ENCODE measurements around the gene CACNA1G. TPM values are rescaled to one million over a fixed set of nuclear protein-coding genes. Genes with fewer than 3 reads are reported as not detected.

The CACNA1G gene
- total RNA-seq, 1 donor from 2014 or later = 0.13 TPM

GRCh38 chr17:50599606-50600005 lies 39.1 kb downstream of the CACNA1G start:
- intact Hi-C loops (cut with DNase I) = no loop called here
- no peak for DNase-seq (ENCODE audit: low spot score)

DNA sequence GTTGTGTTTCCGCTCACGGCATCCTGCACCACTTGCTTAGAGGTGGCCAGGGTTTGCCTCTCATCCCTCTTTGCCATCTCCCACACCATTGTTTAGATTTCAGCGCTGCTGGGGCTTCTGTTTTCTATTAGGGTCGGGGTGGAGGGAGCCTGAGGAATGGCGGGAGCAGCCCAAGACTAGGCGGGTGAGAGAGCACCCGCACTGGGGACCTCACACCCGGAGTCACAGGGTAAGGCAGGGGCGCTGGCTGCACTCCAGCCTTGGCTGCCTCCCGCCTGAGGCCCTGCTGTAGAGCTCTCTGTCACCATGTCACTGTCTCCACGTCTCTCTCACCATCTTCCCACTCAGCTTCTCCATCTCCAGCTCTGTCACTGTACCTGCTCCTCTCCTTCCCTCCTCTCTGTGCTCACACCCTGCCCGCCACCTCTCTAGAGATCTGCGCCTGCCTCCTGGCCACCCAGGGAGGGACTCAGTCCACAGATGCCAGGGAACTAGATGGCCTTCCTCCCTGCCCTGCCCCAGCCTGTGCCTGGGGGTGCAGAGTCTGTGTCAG lies 41.4 kb downstream of the CACNA1G start:
- DNase-seq (ENCODE audit: low spot score) = no peak
- intact Hi-C loops (cut with DNase I) = no loop called here

GRCh38 chr17:50602836-50603235 lies 42.3 kb downstream of the CACNA1G start:
- intact Hi-C loops (cut with DNase I) = no loop called here
- DNase-seq (ENCODE audit: low spot score) = no peak

DNA sequence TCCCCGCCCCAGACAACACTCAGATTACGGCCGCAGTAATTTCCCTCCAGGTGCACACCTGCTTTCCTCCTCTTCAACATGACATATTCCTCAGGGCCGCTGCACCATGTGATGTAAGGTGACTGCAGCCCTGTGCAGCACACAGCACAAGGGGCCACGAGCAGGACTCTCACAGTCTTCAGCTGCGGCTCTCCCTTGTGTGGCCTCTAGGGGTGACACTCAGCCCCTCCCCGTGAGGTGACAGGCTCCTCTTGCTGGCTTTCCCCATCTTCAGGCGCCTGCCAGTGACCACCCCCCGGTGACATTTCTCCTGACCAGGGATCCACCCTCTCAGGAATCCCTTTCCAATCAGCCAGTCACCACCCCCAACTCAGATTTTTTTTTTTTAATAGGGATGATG lies 42.8 kb downstream of the CACNA1G start:
- intact Hi-C loops (cut with DNase I) = no loop called here

GRCh38 chr17:50604513-50604912 lies 44.0 kb downstream of the CACNA1G start:
- intact Hi-C loops (cut with DNase I) = no loop called here

More for the DNA sequence above, 42.8 kb downstream of the CACNA1G start:
- DNase-seq (ENCODE audit: low spot score) = no peak

GRCh38 chr17:50605429-50605828 lies 44.9 kb downstream of the CACNA1G start:
- DNase-seq (ENCODE audit: low spot score) = no peak
- intact Hi-C loops (cut with DNase I) = no loop called here

More at GRCh38 chr17:50604513-50604912, 44.0 kb downstream of the CACNA1G start:
- DNase-seq (ENCODE audit: low spot score) = no peak

DNA sequence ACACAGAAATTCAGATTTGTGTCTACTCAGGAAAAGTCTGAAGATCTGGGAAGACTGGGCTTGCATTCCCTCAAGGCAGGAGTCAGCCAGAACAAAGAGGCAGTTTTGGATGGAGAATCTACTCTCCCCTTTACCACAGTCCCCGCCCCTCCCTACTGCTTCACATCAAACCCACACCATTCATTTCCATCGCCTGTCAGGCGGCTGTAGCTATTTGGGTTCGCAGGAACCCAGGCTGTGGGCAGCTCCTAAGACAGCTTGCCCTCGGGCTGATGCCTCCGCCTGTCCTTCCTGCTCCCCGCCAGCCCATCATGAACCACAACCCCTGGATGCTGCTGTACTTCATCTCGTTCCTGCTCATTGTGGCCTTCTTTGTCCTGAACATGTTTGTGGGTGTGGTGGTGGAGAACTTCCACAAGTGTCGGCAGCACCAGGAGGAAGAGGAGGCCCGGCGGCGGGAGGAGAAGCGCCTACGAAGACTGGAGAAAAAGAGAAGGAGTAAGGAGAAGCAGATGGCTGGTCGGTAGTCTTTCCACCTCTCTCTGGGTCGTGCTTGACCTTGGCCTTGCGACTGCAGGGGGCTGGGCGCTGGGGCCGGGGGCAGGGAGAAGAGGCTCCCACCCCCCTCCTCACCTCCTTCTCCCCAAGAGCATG lies 47.1 kb downstream of the CACNA1G start:
- intact Hi-C loops (cut with DNase I) = no loop called here
- DNase-seq (ENCODE audit: low spot score) = no peak

DNA sequence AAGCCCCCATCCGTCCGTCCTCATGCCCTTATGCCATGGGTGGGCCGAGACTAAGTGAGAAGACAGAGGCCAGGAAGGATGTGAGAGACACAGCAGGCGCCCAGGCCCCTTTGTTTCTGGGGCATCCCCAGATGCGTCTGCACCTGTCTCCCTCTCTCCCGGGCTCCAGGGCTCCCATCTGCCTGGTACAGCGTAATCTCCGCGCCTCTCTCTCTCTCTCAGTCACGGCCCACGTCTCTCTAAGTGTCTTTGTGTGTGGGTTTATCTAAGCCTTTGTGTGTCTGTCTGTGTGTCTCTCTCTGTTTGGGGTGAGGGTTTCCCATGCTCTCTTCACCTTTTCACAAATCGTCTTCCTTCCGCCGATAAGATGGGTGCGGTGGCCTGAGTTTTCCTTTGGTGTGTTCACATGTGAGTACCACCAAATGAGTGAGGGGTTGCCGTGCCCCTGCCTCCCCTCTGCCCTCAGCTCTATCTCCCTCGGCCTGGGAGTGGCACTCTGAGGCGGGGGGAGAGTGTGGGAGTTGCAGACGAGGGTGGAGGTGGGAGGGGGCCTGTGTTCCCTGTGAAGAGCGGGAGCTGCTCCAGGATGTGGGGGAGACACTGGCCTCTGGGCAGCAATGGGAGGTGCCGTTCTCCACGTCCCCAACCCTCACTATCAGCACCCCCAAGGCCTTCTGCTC lies 48.3 kb downstream of the CACNA1G start:
- intact Hi-C loops (cut with DNase I) = no loop called here
- DNase-seq (ENCODE audit: low spot score) = no peak

DNA sequence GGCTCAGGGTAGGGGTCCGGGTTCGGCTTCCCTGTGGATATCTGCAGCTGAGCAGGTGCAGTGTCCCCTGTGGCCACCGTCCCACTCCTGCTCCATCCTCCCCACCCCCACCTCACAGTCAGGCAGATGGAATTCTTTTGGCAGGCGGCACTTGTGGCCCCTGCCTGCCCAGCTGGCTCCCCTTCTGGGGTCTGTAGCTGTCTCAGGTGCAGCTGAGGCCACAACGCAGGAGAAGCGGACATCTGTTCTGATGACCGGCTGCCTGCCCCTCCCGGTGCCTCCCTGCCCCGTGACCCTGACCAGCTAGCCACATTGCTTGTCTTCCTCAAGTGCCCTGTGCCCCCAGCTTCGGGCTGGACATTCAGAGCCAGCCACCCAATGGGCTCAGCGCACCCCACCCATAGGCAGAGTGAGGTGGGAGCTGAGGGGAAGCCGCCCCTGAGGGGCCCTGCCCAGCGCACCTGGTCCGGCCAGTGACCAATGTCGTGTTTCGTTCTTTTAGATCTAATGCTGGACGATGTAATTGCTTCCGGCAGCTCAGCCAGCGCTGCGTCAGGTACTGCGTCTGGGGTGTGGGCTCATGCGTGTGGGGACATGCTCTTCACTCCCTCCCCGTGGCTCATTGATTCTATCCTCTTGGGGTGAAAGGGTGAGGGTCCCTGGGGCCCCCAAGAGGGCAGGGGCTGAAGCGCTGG lies 49.0 kb downstream of the CACNA1G start:
- DNase-seq (ENCODE audit: low spot score) = no peak

DNA sequence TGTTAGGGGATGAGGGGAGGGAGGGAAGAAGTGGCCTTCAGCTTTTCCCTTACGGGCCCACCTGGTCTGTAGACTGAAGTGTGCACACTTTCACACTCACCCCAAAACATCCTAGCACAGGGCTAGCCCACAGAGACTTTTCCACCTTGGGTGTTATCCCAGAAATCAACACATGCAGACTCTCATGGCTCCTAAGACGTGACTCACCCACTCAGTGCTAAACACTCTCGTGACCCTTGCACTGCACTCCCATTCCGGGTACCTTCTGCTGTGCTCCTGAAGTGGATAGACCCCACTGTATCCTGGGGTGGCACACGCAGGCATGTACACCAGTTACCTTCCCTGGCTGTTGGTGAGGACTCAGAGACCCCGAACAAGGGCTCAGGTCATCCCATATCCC lies 51.1 kb downstream of the CACNA1G start:
- no peak for DNase-seq (ENCODE audit: low spot score)
- intact Hi-C loops (cut with DNase I) = loop anchor here (2.0 kb wide), 1 partner anchor 65 kb away; the partner anchor contains the start of gene SPATA20

More for the DNA sequence above, 49.0 kb downstream of the CACNA1G start:
- intact Hi-C loops (cut with DNase I) = no loop called here

GRCh38 chr17:50612281-50612680 lies 51.8 kb downstream of the CACNA1G start:
- intact Hi-C loops (cut with DNase I) = loop anchor here (2.0 kb wide), 1 partner anchor 65 kb away; the partner anchor contains the start of gene SPATA20
- DNase-seq (ENCODE audit: low spot score) = no peak

GRCh38 chr17:50613007-50613992 lies 52.8 kb downstream of the CACNA1G start:
- intact Hi-C loops (cut with DNase I) = loop anchor here (2.0 kb wide), 1 partner anchor 66 kb away; the partner anchor contains the start of gene SPATA20
- no peak for DNase-seq (ENCODE audit: low spot score)

DNA sequence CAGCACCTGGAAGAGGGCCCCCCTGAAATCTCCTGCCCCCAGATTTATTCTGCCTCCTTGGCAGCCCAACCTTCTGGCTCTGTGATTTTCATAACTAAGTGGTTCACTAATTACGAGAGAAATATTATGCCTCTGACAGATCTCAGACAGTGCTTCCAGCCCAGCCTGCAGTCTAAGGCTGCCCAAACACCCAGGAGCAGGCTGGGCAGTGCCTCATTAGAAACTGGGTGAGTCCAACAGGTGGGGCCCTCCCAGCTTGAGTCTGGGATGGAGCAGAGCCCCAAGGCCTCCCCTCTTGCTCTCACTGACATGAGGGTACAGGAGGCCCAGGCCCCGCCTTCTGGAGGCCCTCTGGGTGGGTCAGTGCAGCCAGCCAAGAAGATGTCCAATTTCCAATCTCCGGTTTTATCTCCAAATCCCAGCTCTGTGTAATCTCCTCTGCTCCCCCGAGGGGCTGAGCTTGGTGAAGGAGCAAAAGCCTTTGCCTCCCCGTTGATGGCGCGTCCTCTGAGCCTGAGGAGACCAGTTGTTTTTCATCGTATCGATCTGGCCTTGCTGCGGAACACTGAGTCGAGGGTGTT lies 54.0 kb downstream of the CACNA1G start:
- DNase-seq (ENCODE audit: low spot score) = no peak
- intact Hi-C loops (cut with DNase I) = no loop called here

GRCh38 chr17:50615828-50616227 lies 55.3 kb downstream of the CACNA1G start:
- DNase-seq (ENCODE audit: low spot score) = no peak
- intact Hi-C loops (cut with DNase I) = no loop called here

DNA sequence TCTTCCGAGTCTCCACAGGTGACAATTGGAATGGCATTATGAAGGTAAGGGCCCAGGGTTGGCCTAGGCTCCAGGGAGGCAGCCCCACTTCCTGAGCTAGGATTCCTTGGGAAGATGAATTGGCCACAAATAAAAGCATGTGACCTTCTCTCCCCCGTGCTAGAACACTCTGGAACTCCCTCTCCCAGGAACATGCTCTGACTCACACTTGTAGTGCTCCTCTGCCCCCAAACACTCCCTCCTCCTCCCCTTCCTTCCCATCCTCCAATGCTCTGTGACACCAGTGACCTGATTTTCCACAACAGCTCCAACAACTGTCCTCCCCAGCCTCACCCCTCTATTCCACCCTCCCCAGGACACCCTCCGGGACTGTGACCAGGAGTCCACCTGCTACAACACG lies 57.8 kb downstream of the CACNA1G start:
- DNase-seq (ENCODE audit: low spot score) = no peak
- intact Hi-C loops (cut with DNase I) = no loop called here

GRCh38 chr17:50618941-50619340 lies 58.4 kb downstream of the CACNA1G start:
- intact Hi-C loops (cut with DNase I) = no loop called here

DNA sequence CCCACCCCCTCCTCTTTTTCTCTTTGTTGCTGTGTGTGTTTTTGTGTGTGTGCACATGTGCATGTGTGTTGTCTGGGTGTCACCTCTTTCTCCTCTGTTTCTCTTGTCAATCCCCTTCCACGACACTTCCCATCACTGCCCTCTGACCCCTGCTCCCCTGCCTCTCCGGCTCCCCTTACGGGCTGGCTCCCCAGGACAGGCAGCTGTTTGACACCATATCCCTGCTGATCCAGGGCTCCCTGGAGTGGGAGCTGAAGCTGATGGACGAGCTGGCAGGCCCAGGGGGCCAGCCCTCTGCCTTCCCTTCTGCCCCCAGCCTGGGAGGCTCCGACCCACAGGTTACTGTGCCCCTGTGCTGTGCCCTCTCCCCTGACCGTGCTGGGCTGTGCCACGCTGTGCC lies 59.0 kb downstream of the CACNA1G start:
- intact Hi-C loops (cut with DNase I) = no loop called here

More at GRCh38 chr17:50618941-50619340, 58.4 kb downstream of the CACNA1G start:
- no peak for DNase-seq (ENCODE audit: low spot score)

GRCh38 chr17:50620237-50620636 lies 59.7 kb downstream of the CACNA1G start:
- intact Hi-C loops (cut with DNase I) = no loop called here
- no peak for DNase-seq (ENCODE audit: low spot score)

More for the DNA sequence above, 59.0 kb downstream of the CACNA1G start:
- no peak for DNase-seq (ENCODE audit: low spot score)

DNA sequence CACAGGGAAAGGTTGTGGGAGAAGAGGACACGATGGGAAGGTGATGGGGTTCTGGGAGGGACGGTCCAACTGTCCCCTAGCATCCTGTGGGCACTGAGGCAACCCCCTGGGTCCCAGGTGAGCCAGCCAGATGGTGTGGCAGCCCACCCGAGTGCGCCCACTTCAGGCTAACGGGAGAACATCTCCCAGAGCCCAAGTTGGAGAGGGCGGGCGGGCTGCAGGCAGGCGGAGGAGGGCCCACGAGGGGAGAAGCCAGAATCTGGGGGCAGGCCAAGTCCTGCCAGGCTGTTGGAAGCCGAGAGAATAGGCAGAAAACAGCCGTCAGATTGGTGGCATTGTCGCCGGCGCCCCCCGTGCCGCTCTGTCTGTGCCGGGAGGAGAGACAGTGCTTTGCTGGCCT lies 60.3 kb downstream of the CACNA1G start:
- intact Hi-C loops (cut with DNase I) = no loop called here
- DNase-seq (ENCODE audit: low spot score) = no peak
